Adrenal gland (tissue), 12 donors: ENCODE data around the gene ZNF740. TPM values are rescaled to one million over a fixed set of nuclear protein-coding genes. Genes with fewer than 3 reads are reported as not detected.

ENCODE experiments used
- DNase-seq, 7 donors: peaks; one replicate each; pipeline ENCODE4 v3.0.0-alpha.2; 2019 to 2020
- H3K27ac ChIP-seq, 5 donors: fragments of 200-600 bp; sonication (generic) in 4 of 5; 1 replicate in 3 of 5; 2 replicates in 2 of 5; pipeline versions ENCODE4 v1.5.1 to v1.8.0; 2016 to 2020; ENCODE audit warnings: mild to moderate bottlenecking in 1 of 5
- H3K27me3 ChIP-seq: fragments of 200-600 bp; 2 replicates; pipeline ENCODE4 v1.8.0; 2021
- H3K36me3 ChIP-seq, 2 donors: fragments of 200-600 bp; replicated peaks in 1 of 2; 1 replicate in 1 of 2; 2 replicates in 1 of 2; pipeline versions ENCODE4 v1.5.1 to v1.8.0; 2018 to 2022
- H3K4me1 ChIP-seq, 2 donors: fragments of 200-600 bp; replicated peaks in 1 of 2; 1 replicate in 1 of 2; 2 replicates in 1 of 2; pipeline versions ENCODE4 v1.5.1 to v1.8.0; 2018 to 2021
- H3K4me3 ChIP-seq, 4 donors: fragments of 200-600 bp; sonication (generic) in 3 of 4; one replicate each; pipeline ENCODE4 v1.5.1; 2016 to 2018
- H3K9me3 ChIP-seq, 3 donors: fragments of 200-600 bp; sonication (generic) in 1 of 3; replicated peaks in 1 of 3; 1 replicate in 2 of 3; 2 replicates in 1 of 3; pipeline versions ENCODE4 v1.5.1 to v1.8.0; 2016 to 2021
- CTCF ChIP-seq, 6 experiments: fragments of 450-650 bp in 4 of 6; fragments of 200-600 bp in 2 of 6; sonication (generic) in 1 of 6; IDR thresholded peaks; 1 replicate in 5 of 6; 2 replicates in 1 of 6; pipeline versions ENCODE4 v1.5.1 to v1.8.0; 2016 to 2021; ENCODE audit warnings: antibody characterized with exemption in 6 of 6, mild to moderate bottlenecking in 2 of 6, moderate library complexity in 1 of 6
- POLR2A ChIP-seq, 2 donors: fragments of 450-650 bp; IDR thresholded peaks; one replicate each; pipeline ENCODE4 v1.6.1; 2017; ENCODE audit warnings: antibody characterized with exemption in 2 of 2, mild to moderate bottlenecking in 2 of 2, moderate library complexity in 1 of 2
- WGBS, 4 donors: extraction: QIAGEN DNeasy Blood & Tissue Kit in 2 of 4; methylation state at CpG; one replicate each; pipeline versions ENCODE4 v1.1.5 to v1.1.7; 2013 to 2017; 5-methylcytosine and 5-hydroxymethylcytosine counted together
- intact Hi-C, 2 donors: fragments of 100-400 bp; cut with DNase I; formaldehyde crosslinking; loops; one replicate each; pipeline versions ENCODE4 v1.14.1 to v1.15.0; 2022 to 2023
- polyA plus RNA-seq, 3 donors: library from polyadenylated mRNA; stranded (reverse); fragments of 200-250 nt in 2 of 3; fragments of 350-450 nt in 1 of 3; fragmentation: Illumina TruSeq in 1 of 3; extraction: RNeasy Lipid Tissue Mini Kit (QIAGEN cat#74804) in 1 of 3; gene quantifications; one replicate each; pipeline ENCODE4 v1.2.3, GENCODE V29; 2013 to 2014
- total RNA-seq, 9 donors: library from RNA; depleted of rRNA in 4 of 9; stranded (reverse); fragments of >200 nt in 4 of 9; fragments of 120-200 nt in 1 of 9; fragmentation: NEBNext Ultra II Directional in 1 of 9; extraction: Animal tissue kit (Norgen Biotek cat#: 25700) in 1 of 9; gene quantifications; one replicate each; pipeline versions ENCODE4 v1.1.0 to v1.2.4, GENCODE V29; 2013 to 2023
- donor health status: healthy with polysubstance abuse.
- donor health status: Bipolar disorder and iron deficiency.
- donor health status: DM: yes; HTN: yes; CAD: no.
- donor health status: DM: no; HTN: no; CAD: no.
- donor health status: DM: no; HTN: no; CAD: no.
- donor health status: DM: yes; HTN: yes; CAD: no.

The ZNF740 gene
- total and polyA plus RNA-seq, 12 donors: 6.6 to 61.0 (median 14.0) TPM

GRCh38 chr12:53196486-53196885, 16.0 kb downstream of the ZNF740 start:
- TF ChIP-seq POLR2A (IDR thresholded peaks at IDR 0.05): no peak
- H3K36me3 ChIP-seq: no peaks in the 10 kb centered on the region
- H3K4me3 ChIP-seq: no peak overlapping the region
- H3K4me1 ChIP-seq: peaks cover 4 to 12% of the 10 kb centered on the region in 2 donors
- no peaks in the 10 kb centered on the region for H3K27me3 ChIP-seq
- H3K27ac ChIP-seq: no peak overlapping the region
- no peaks in the 10 kb centered on the region for H3K9me3 ChIP-seq
- DNase-seq: no peak
- 87 to 90% (median 88%) methylated on average over 14 of the region's 14 CpGs for WGBS, 4 donors
- intact Hi-C loops: loop anchor here (5.0 to 10.0 kb wide), 3 partner anchors 34 to 132 kb away; no protein-coding TSS in a partner anchor

GRCh38 chr12:53197011-53197640, 16.6 kb downstream of the ZNF740 start:
- Histone ChIP-seq H3K27me3 (no peaks in the 10 kb centered on the region), H3K27ac (no peak overlapping the region), H3K9me3 (no peaks in the 10 kb centered on the region), H3K4me3 (peak overlapping the region in 1 of 4 donors; percentile 38), H3K36me3 (no peaks in the 10 kb centered on the region), H3K4me1 (peaks cover 4 to 12% of the 10 kb centered on the region in 2 donors)
- TF ChIP-seq CTCF (IDR thresholded peaks at IDR 0.05) (no peak), POLR2A (IDR thresholded peaks at IDR 0.05) (no peak)
- no peak for DNase-seq
- intact Hi-C loops: loop anchor here (5.0 to 10.0 kb wide), 3 partner anchors 35 to 132 kb away; no protein-coding TSS in a partner anchor
- WGBS, 4 donors: 65 to 90% (median 79%) methylated on average over 7 to 19 of the region's 19 CpGs

- H3K27ac ChIP-seq: no peak overlapping the region
- H3K36me3 ChIP-seq: no peaks in the 10 kb centered on the region
- H3K9me3 ChIP-seq: no peaks in the 10 kb centered on the region
- TF ChIP-seq POLR2A (IDR thresholded peaks at IDR 0.05) (no peak), CTCF (IDR thresholded peaks at IDR 0.05) (no peak)
- no peaks in the 10 kb centered on the region for H3K27me3 ChIP-seq
- H3K4me3 ChIP-seq: no peak overlapping the region
- peaks cover 4 to 12% of the 10 kb centered on the region in 2 donors for H3K4me1 ChIP-seq
- intact Hi-C loops: loop anchor here (2.0 to 10.0 kb wide), 4 partner anchors 36 to 134 kb away; no protein-coding TSS in a partner anchor
- WGBS, 4 donors: 73 to 89% (median 83%) methylated on average over 4 to 5 of the region's 5 CpGs
- DNase-seq: no peak
Observed at GRCh38 chr12:53198486-53199110, 18.1 kb downstream of the ZNF740 start.

GRCh38 chr12:53199700-53200099, 19.2 kb downstream of the ZNF740 start:
- 87 to 91% (median 88%) methylated on average over 2 to 3 of the region's 3 CpGs for WGBS, 4 donors
- H3K27me3 ChIP-seq: no peaks in the 10 kb centered on the region
- intact Hi-C loops: loop anchor here (2.0 to 10.0 kb wide), 4 partner anchors 37 to 135 kb away; no protein-coding TSS in a partner anchor
- TF ChIP-seq POLR2A (IDR thresholded peaks at IDR 0.05): no peak
- TF ChIP-seq CTCF (IDR thresholded peaks at IDR 0.05): no peak
- peak in 1 of 7 donors; percentile 1 for DNase-seq
- H3K4me3 ChIP-seq: no peak overlapping the region
- H3K9me3 ChIP-seq: no peaks in the 10 kb centered on the region
- no peak overlapping the region for H3K27ac ChIP-seq
- H3K4me1 ChIP-seq: peaks cover 4 to 12% of the 10 kb centered on the region in 2 donors
- H3K36me3 ChIP-seq: no peaks in the 10 kb centered on the region
